ENCODE data around the gene KRTAP10-7.

DNA sequence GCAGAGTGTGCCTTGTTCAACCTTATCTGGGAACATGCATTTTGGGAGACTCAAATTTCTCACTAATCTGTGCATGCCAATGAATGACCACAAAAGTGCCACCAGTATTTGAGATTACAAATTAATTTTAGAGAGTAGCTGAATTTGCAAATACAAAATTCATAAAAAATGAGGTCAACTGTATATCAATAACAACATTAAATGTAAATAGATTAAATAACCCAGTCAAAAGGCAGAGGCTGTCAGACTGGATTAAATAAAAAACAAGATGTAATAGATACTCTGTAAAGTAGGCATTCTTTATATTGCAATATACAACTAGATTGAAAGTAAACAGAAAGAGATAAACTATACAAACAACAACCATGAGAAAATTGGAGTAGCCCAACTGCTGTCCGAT lies 36.3 kb upstream of the KRTAP10-7 start:
- TF ChIP-seq, protein P1, sequence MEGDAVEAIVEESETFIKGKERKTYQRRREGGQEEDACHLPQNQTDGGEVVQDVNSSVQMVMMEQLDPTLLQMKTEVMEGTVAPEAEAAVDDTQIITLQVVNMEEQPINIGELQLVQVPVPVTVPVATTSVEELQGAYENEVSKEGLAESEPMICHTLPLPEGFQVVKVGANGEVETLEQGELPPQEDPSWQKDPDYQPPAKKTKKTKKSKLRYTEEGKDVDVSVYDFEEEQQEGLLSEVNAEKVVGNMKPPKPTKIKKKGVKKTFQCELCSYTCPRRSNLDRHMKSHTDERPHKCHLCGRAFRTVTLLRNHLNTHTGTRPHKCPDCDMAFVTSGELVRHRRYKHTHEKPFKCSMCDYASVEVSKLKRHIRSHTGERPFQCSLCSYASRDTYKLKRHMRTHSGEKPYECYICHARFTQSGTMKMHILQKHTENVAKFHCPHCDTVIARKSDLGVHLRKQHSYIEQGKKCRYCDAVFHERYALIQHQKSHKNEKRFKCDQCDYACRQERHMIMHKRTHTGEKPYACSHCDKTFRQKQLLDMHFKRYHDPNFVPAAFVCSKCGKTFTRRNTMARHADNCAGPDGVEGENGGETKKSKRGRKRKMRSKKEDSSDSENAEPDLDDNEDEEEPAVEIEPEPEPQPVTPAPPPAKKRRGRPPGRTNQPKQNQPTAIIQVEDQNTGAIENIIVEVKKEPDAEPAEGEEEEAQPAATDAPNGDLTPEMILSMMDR (conservative IDR thresholded peaks at IDR 0.05 in 1 of 2, IDR thresholded peaks at IDR 0.05 in 1 of 2; ENCODE audit: low read depth in 1 of 2, low read length in 2 of 2), result no peak
- TF ChIP-seq EZH2 (IDR thresholded peaks at IDR 0.05; ENCODE audit: low read length, missing control alignments), result no peak
